GM19438 (cell line): Measurements from ENCODE around the gene DCLRE1C.
"Not testable (repeated sequence)": the region's sequence is repeated elsewhere in the genome, so short reads cannot be mapped to it uniquely, and the experiment has no call there.

ENCODE experiments used
- ATAC-seq: cut with Tn5 transposase; IDR thresholded peaks from one replicate; pipeline ENCODE4 v1.9.1; 2021; ENCODE audit warnings: low read depth; ENCODE audit not compliant: unreplicated experiment

DCLRE1C gene

GRCh38 chr10:14954001-14954770 lies at the start of gene DCLRE1C:
DCLRE1C (minus strand) TSS chr10:14954096; CDS start chr10:14954010, 86 bp downstream.
- ATAC-seq: peak; percentile 73

GRCh38 chr10:14995964-14996565 lies 42.2 kb upstream of the DCLRE1C start:
- no peak for ATAC-seq

GRCh38 chr10:14993500-14994455 lies 39.9 kb upstream of the DCLRE1C start:
- not testable (repeated sequence) for ATAC-seq

GRCh38 chr10:14992336-14992735 lies 38.4 kb upstream of the DCLRE1C start:
- not testable (repeated sequence) for ATAC-seq

GRCh38 chr10:14991035-14991749 lies 37.3 kb upstream of the DCLRE1C start:
- ATAC-seq: not testable (repeated sequence)

GRCh38 chr10:14989552-14989951 lies 35.7 kb upstream of the DCLRE1C start:
- ATAC-seq: not testable (repeated sequence)

- no peak for ATAC-seq
Measured at GRCh38 chr10:14982744-14983143, 28.8 kb upstream of the DCLRE1C start.

GRCh38 chr10:14975672-14976273 lies 21.9 kb upstream of the DCLRE1C start:
- no peak for ATAC-seq

- not testable (repeated sequence) for ATAC-seq
Measured at GRCh38 chr10:14974153-14974998, 20.5 kb upstream of the DCLRE1C start.

GRCh38 chr10:14971867-14972448 lies 18.1 kb upstream of the DCLRE1C start:
- no peak for ATAC-seq

GRCh38 chr10:14967897-14968296 lies 14.0 kb upstream of the DCLRE1C start:
- ATAC-seq: no peak

GRCh38 chr10:14959221-14960057 lies 5.5 kb upstream of the DCLRE1C start, which contains the start of gene MEIG1:
MEIG1 (plus strand) TSS chr10:14959388; CDS start chr10:14966469, 7,081 bp downstream.
- ATAC-seq: peak; percentile 82

GRCh38 chr10:14958872-14959220 lies 5.0 kb upstream of the DCLRE1C start:
- ATAC-seq: no peak

GRCh38 chr10:14954934-14955333 lies 1.0 kb upstream of the DCLRE1C start:
- no peak for ATAC-seq

GRCh38 chr10:14953424-14954000 lies 384 bp downstream of the DCLRE1C start:
- ATAC-seq: peak; percentile 48

- no peak for ATAC-seq
Measured at GRCh38 chr10:14952851-14953423, 959 bp downstream of the DCLRE1C start.

GRCh38 chr10:14949291-14949690 lies 4.6 kb downstream of the DCLRE1C start:
- ATAC-seq: no peak
